Body of pancreas (tissue), 4 donors: Measurements from ENCODE around the gene ESPNL.

Experiments used
- CTCF ChIP-seq, 7 experiments: fragments of 450-650 bp in 4 of 7; fragments of 200-600 bp in 3 of 7; sonication (generic) in 3 of 7; IDR thresholded peaks; one replicate each; pipeline ENCODE4 v1.5.1; 2016 to 2019; ENCODE audit warnings: antibody characterized with exemption in 7 of 7
- POLR2A ChIP-seq, 3 donors: fragments of 450-650 bp; IDR thresholded peaks; one replicate each; pipeline ENCODE4 v1.6.1; 2016; ENCODE audit warnings: antibody characterized with exemption in 3 of 3, mild to moderate bottlenecking in 2 of 3

DNA sequence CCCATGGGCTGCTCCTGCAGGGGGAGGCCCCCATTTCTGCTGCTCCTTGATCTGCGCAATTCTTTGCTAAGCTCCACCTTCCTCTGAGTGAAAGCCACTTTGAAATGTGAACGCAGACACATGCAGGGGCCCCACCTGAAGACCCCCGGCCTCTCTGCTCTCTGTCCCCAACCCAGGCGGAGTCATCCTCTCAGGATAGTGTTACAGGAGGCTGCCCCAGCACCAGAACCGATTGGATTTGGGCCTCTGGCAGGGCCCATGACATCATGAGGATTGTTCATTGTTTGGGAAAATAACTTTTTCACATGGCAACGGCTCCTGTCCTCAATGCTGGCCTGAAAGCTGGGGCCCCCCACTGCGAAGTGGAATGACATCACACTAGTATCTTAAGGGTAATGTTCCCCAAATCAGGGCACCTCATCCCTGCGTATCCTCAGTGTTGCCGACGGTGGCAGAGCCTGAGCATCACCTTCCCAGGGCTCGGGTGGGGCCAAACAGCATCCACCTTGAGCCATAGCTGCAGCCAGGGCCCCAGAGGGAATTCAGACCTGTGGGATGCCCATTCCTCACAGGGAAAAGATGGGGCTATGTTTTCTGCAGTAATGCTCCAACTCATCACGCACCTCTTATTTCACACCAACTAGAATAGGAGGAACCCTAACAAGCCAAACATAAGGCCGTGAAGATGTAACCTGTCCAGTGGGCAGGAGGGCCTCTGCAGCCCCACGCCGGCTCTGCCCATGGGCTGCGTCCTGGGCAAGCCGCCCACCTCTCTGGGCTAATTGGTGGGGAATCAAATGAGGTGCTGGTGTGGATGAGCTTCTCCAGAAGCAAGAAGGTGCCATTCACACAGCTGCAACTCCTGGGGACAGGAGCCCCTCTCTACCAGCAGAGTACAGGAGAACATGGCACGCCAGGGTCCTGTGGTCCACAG, 55.9 kb downstream of the ESPNL start:
- TF ChIP-seq POLR2A (IDR thresholded peaks at IDR 0.05) (no peak), CTCF (IDR thresholded peaks at IDR 0.05) (no peak)
